C4-2B (cell line): ENCODE data around the gene MCF2L2.

Source experiments
- ZFX ChIP-seq: fragments of 450-650 bp; IDR thresholded peaks from 2 replicates; pipeline ENCODE4 v1.6.1; 2017
- TF ChIP-seq, protein P1 (sequence below): fragments of 450-650 bp; conservative IDR thresholded peaks from 2 replicates; pipeline ENCODE4 v1.5.1; 2017; ENCODE audit warnings: mild to moderate bottlenecking

DNA sequence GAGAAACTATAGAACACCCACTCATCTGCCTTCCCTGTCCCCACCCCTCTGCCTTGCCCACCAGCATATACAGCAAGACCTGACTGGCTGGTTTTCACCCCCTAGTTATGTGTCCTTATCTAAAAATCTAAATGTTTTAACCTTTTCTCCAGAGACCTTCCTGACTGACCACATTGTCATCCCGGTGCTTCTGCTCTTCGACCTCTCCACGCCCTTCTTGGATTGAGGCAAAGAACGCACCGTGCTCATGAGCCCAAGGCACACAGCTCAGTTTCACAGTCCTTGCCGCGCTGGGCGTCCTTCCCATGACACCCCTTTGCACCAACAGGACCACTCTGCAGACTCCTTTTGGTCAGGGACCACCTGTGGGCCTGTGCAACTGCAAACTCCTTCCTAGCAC, 112.7 kb downstream of the MCF2L2 start:
- TF ChIP-seq, protein P1, sequence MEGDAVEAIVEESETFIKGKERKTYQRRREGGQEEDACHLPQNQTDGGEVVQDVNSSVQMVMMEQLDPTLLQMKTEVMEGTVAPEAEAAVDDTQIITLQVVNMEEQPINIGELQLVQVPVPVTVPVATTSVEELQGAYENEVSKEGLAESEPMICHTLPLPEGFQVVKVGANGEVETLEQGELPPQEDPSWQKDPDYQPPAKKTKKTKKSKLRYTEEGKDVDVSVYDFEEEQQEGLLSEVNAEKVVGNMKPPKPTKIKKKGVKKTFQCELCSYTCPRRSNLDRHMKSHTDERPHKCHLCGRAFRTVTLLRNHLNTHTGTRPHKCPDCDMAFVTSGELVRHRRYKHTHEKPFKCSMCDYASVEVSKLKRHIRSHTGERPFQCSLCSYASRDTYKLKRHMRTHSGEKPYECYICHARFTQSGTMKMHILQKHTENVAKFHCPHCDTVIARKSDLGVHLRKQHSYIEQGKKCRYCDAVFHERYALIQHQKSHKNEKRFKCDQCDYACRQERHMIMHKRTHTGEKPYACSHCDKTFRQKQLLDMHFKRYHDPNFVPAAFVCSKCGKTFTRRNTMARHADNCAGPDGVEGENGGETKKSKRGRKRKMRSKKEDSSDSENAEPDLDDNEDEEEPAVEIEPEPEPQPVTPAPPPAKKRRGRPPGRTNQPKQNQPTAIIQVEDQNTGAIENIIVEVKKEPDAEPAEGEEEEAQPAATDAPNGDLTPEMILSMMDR = no peak
- TF ChIP-seq ZFX = no peak
